Measurements from ENCODE around the gene FBLN2.

DNA sequence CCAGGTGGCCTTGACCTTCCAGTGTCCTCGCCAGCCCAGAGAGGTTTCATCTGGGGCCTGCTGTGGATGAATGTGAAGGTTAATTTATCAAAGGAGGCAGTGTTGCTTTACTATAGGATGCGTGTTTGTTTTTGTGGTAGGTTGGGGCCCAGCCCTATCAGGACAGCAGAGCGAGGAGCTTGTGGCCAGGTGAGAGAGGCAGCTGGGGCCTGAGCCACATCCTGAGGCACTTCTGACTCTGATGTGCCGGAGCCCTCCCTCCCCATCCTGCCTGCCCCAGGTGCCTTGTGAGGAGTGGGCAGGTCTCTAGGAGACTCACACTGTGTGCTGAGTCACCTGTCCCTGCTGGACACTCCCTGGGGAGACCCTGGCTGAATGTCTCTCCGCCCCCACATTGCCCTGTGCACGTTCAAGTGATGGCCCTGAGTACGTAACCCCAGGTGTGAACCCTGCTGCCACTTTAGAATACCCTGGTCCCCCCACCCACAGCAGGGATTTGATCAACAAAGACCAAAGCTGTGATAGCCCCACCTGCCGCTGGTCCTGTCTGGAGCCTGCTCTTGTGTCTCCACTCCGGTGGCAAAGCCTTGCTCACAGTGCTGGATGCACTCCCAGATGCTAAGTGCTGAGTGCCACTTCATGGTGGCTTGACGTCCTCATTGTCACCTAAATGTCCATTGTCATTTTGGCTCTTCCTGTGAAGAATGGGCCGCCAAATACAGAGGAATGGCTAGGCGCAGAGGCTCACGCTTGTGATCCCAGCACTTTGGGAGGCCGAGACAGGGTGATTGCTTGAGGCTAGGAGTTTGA, 16.0 kb downstream of the FBLN2 start:
- TF ChIP-seq POLR2A (IDR thresholded peaks at IDR 0.05) (no peak), EP300 (IDR thresholded peaks at IDR 0.05) (no peak), POLR2AphosphoS5 (IDR thresholded peaks at IDR 0.05) (no peak)
- TF ChIP-seq, protein P1, sequence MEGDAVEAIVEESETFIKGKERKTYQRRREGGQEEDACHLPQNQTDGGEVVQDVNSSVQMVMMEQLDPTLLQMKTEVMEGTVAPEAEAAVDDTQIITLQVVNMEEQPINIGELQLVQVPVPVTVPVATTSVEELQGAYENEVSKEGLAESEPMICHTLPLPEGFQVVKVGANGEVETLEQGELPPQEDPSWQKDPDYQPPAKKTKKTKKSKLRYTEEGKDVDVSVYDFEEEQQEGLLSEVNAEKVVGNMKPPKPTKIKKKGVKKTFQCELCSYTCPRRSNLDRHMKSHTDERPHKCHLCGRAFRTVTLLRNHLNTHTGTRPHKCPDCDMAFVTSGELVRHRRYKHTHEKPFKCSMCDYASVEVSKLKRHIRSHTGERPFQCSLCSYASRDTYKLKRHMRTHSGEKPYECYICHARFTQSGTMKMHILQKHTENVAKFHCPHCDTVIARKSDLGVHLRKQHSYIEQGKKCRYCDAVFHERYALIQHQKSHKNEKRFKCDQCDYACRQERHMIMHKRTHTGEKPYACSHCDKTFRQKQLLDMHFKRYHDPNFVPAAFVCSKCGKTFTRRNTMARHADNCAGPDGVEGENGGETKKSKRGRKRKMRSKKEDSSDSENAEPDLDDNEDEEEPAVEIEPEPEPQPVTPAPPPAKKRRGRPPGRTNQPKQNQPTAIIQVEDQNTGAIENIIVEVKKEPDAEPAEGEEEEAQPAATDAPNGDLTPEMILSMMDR (IDR thresholded peaks at IDR 0.05) = no peak
